Caco-2 (cell line): ENCODE measurements around the gene ETFA. TPM values are rescaled to one million over a fixed set of nuclear protein-coding genes. Genes with fewer than 3 reads are reported as not detected.

Experiments
- BruUV-seq: library from RNA; stranded (reverse); fragments of 400-500 nt; replicated peaks from 2 replicates; lab custom pipeline; 2021; lab: Mats Ljungman, UMichigan
- CTCF ChIA-PET: fragments of 300-600 bp; sonication (Branson Sonifier 250); formaldehyde crosslinking; loops from one replicate; lab custom pipeline; 2022; ENCODE audit warnings: antibody characterized with exemption; lab: Charles Lee
- POLR2A ChIA-PET: fragments of 300-600 bp; sonication (Branson Sonifier 250); formaldehyde crosslinking; loops from one replicate; lab custom pipeline; 2022; ENCODE audit warnings: antibody characterized with exemption; lab: Charles Lee
- DNase-seq, 2 experiments: peaks; one replicate each; pipeline versions ENCODE4 v3.0.0 to v3.0.0-alpha.2; 2020 to 2022
- H3K27me3 ChIP-seq: replicated peaks from 2 replicates; pipeline ENCODE4 v1.6.0; 2011; ENCODE audit warnings: low read length; ENCODE audit not compliant: control insufficient read depth, insufficient read depth
- H3K36me3 ChIP-seq: 2 replicates; pipeline ENCODE4 v1.5.1; 2011; ENCODE audit warnings: low read length; ENCODE audit not compliant: control insufficient read depth, insufficient read depth
- H3K4me1 ChIP-seq: fragments of 250-450 bp; sonication (Bioruptor Pico); 2 replicates; pipeline ENCODE4 v1.5.1; 2020; ENCODE audit warnings: mild to moderate bottlenecking
- H3K4me3 ChIP-seq: 2 replicates; pipeline ENCODE4 v1.5.1; 2011; ENCODE audit warnings: low read depth, mild to moderate bottlenecking, control low read depth, low read length
- H3K9me3 ChIP-seq: fragments of 250-450 bp; sonication (Bioruptor Pico); 2 replicates; pipeline ENCODE4 v1.5.1; 2020; ENCODE audit warnings: mild to moderate bottlenecking, moderate library complexity
- H3K27ac Mint-ChIP-seq: one replicate; pipeline ENCODE4 v1.8.0; 2022; ENCODE audit warnings: mixed read lengths; ENCODE audit not compliant: unreplicated experiment
- H3K27me3 Mint-ChIP-seq: one replicate; pipeline ENCODE4 v1.8.0; 2022; ENCODE audit warnings: mixed read lengths; ENCODE audit not compliant: insufficient read depth, unreplicated experiment
- H3K36me3 Mint-ChIP-seq: one replicate; pipeline ENCODE4 v1.8.0; 2022; ENCODE audit warnings: mild to moderate bottlenecking, mixed read lengths; ENCODE audit not compliant: insufficient read depth, unreplicated experiment
- H3K4me1 Mint-ChIP-seq: one replicate; pipeline ENCODE4 v1.8.0; 2022; ENCODE audit warnings: low read depth, mixed read lengths; ENCODE audit not compliant: unreplicated experiment
- H3K4me3 Mint-ChIP-seq: one replicate; pipeline ENCODE4 v1.8.0; 2022; ENCODE audit warnings: mild to moderate bottlenecking, moderate library complexity, mixed read lengths; ENCODE audit not compliant: unreplicated experiment
- H3K9me3 Mint-ChIP-seq: one replicate; pipeline ENCODE4 v1.8.0; 2022; ENCODE audit warnings: mixed read lengths; ENCODE audit not compliant: unreplicated experiment
- intact Hi-C: fragments of 100-400 bp; cut with micrococcal nuclease; formaldehyde crosslinking; loops from one replicate; pipeline ENCODE4 v1.10.0; 2022; ENCODE audit not compliant: unreplicated experiment
- total RNA-seq: library from RNA; stranded (reverse); gene quantifications from 2 replicates; pipeline ENCODE4 v1.2.3, GENCODE V29; 2022
- TF ChIP-seq, protein P1 (sequence below), 2 experiments: fragments of 200-600 bp in 1 of 2; IDR thresholded peaks; 1 replicate in 1 of 2; 2 replicates in 1 of 2; pipeline versions ENCODE4 v1.5.1 to v1.8.0; 2011 to 2022; ENCODE audit warnings: antibody characterized with exemption in 1 of 2, control low read depth in 1 of 2, inconsistent platforms in 1 of 2, low read depth in 1 of 2, low read length in 1 of 2, mild to moderate bottlenecking in 1 of 2, moderate library complexity in 1 of 2; ENCODE audit not compliant: insufficient read depth in 1 of 2, severe bottlenecking in 1 of 2, unreplicated experiment in 1 of 2

Gene ETFA
- total RNA-seq, 1 experiment from 2014 or later = 260 TPM

DNA sequence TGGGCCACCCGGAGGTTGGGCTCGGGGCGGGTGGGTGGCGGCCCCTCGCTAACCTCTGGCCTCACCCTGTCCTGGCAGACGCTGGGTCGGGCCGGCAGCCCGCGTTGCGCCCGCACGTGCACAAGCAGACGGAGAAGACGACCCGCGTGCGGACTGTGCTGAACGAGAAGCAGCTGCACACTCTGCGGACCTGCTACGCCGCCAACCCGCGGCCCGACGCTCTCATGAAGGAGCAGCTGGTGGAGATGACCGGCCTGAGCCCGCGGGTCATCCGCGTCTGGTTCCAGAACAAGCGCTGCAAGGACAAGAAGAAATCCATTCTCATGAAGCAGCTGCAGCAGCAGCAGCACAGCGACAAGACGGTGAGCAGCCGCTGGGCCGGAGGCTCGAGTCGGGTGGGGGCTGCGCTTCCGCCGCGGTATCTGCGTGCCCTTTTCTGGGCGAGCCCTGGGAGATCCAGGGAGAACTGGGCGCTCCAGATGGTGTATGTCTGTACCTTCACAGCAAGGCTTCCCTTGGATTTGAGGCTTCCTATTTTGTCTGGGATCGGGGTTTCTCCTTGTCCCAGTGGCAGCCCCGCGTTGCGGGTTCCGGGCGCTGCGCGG, 29.0 kb upstream of the ETFA start:
- Mint-ChIP-seq H3K27me3 (no peaks in the 10 kb centered on the region), H3K27ac (no peak overlapping the region), H3K4me3 (no peak overlapping the region), H3K4me1 (peaks cover 14% of the 10 kb centered on the region), H3K9me3 (no peaks in the 10 kb centered on the region), H3K36me3 (peaks cover 49% of the 10 kb centered on the region)
- Histone ChIP-seq H3K36me3 (no peaks in the 10 kb centered on the region), H3K4me3 (no peak overlapping the region), H3K9me3 (no peaks in the 10 kb centered on the region), H3K27me3 (no peaks in the 10 kb centered on the region), H3K4me1 (peaks cover 17% of the 10 kb centered on the region; the same call in 1 of the 2 replicates)
- intact Hi-C loops = no loop called here
- TF ChIP-seq, protein P1, sequence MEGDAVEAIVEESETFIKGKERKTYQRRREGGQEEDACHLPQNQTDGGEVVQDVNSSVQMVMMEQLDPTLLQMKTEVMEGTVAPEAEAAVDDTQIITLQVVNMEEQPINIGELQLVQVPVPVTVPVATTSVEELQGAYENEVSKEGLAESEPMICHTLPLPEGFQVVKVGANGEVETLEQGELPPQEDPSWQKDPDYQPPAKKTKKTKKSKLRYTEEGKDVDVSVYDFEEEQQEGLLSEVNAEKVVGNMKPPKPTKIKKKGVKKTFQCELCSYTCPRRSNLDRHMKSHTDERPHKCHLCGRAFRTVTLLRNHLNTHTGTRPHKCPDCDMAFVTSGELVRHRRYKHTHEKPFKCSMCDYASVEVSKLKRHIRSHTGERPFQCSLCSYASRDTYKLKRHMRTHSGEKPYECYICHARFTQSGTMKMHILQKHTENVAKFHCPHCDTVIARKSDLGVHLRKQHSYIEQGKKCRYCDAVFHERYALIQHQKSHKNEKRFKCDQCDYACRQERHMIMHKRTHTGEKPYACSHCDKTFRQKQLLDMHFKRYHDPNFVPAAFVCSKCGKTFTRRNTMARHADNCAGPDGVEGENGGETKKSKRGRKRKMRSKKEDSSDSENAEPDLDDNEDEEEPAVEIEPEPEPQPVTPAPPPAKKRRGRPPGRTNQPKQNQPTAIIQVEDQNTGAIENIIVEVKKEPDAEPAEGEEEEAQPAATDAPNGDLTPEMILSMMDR (IDR thresholded peaks at IDR 0.05; ENCODE audit: insufficient read depth in 1 of 2, low read depth in 1 of 2, low read length in 1 of 2, severe bottlenecking in 1 of 2, unreplicated experiment in 1 of 2) = no peak
- CTCF ChIA-PET = no interaction called here
- BruUV-seq = no TSS peak
- POLR2A ChIA-PET = no interaction called here
- DNase-seq = no peak

DNA sequence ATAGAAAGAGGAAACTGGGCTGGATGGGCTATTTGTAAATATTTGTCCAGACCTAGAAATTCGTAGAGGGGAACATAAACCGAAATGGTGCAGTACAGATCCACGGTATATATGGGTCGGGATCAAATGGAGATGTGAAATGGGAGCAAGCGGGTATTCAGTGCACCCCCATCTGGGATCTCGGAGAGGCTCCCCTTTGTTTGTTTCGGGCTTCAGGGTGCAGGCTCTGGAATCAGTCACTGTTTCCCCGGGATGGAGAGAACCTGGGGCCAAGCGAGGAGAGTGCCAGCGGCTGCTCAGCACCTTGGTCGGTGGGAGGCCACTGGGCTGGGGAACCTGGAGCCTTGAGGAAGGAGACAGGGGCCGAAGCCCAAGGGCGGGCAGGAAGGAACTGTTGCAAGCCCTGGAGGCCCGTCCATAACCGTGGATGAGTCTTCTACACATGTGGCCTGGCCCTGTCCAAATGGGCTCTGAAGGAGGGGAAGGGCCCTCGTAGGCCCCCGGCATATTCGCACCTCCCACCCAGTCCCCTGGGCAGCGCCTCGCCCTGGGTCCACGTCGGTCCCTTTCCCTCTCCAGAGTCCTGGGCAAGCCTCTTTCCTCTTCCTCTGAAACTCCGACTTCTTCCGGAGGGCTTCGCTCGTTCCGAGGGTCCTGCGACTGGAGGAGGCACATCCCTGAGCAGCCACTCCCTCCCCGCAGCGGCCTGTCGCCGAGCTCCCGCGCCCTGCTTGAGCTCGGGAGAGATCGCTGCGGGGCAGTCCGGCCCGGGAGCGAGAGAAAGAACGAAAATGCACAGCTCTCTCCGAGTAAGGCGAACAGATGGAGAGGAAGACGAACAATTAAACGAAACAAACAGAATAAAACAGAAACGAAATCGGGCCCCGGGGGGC, 28.3 kb upstream of the ETFA start:
- Mint-ChIP-seq H3K36me3 (peaks cover 49% of the 10 kb centered on the region), H3K4me3 (peak overlapping the region; percentile 90), H3K4me1 (peaks cover 10% of the 10 kb centered on the region), H3K27me3 (no peaks in the 10 kb centered on the region), H3K9me3 (no peaks in the 10 kb centered on the region), H3K27ac (no peak overlapping the region)
- Histone ChIP-seq H3K4me1 (peaks cover 16% of the 10 kb centered on the region; the same call in 1 of the 2 replicates), H3K4me3 (no peak overlapping the region), H3K9me3 (no peaks in the 10 kb centered on the region), H3K36me3 (no peaks in the 10 kb centered on the region), H3K27me3 (no peaks in the 10 kb centered on the region)
- DNase-seq = no peak
- POLR2A ChIA-PET = no interaction called here
- no TSS peak for BruUV-seq
- CTCF ChIA-PET = no interaction called here
- intact Hi-C loops = no loop called here
- TF ChIP-seq, protein P1 (IDR thresholded peaks at IDR 0.05; ENCODE audit: insufficient read depth in 1 of 2, low read depth in 1 of 2, low read length in 1 of 2, severe bottlenecking in 1 of 2, unreplicated experiment in 1 of 2) = no peak

DNA sequence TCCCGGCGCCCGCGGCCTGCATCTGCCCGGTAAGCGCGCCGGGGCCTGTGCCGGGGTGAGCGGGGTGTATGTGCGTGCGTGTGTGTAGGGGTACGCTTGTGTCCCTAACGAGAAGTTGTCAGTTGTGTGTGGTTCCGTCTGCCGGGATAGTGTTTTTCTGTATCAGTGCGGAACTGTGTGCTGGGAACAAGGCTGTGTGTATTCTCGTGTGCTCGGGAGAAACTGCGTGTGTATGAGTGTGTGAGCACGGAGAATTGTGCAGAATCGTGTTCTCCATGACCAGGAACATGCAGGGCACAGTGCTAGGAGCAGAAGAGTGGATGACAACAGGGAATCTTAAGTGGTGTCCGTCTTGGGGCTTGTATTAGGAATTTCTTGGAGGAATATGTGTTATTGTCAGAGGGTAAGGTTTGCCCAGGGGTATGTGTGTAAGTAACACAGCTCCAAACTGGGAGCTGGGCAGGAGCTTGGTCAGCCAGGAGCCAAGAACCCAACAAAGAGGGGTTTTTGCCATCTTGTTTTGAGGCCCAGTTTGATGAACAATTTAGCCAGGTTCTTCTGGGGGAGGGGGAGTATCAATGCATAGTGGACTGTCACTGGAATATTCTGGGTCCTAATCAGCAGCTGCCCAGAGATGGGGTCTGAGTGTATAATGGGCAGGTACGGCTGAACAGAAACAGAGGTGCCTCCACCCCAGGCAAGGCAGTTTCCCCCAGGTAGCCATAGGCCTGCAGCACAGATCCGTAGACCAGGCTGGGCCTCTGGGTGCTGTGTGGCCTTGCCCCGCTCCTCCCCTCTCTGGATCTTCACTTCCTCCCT, 27.4 kb upstream of the ETFA start:
- Mint-ChIP-seq H3K27ac (no peak overlapping the region), H3K9me3 (no peaks in the 10 kb centered on the region), H3K4me1 (peaks cover 18% of the 10 kb centered on the region), H3K27me3 (no peaks in the 10 kb centered on the region), H3K4me3 (peak overlapping the region; percentile 90), H3K36me3 (peaks cover 54% of the 10 kb centered on the region)
- ChIA-PET CTCF (no interaction called here), POLR2A (no interaction called here)
- peaks cover 21% of the 10 kb centered on the region for H3K4me1 ChIP-seq
- intact Hi-C loops = no loop called here
- H3K36me3 ChIP-seq = no peaks in the 10 kb centered on the region
- BruUV-seq = no TSS peak
- peak overlapping the region; percentile 82 for H3K4me3 ChIP-seq
- DNase-seq = no peak
- no peaks in the 10 kb centered on the region for H3K27me3 ChIP-seq
- TF ChIP-seq, protein P1 (IDR thresholded peaks at IDR 0.05; ENCODE audit: insufficient read depth in 1 of 2, low read depth in 1 of 2, low read length in 1 of 2, severe bottlenecking in 1 of 2, unreplicated experiment in 1 of 2) = no peak
- H3K9me3 ChIP-seq = no peaks in the 10 kb centered on the region
